Erythroblast (primary cell): ENCODE results near the gene SUN3.

Experiments used
- GATA1 ChIP-seq: IDR thresholded peaks from 2 replicates; pipeline ENCODE4 v1.6.1; 2011; ENCODE audit warnings: low read depth, mild to moderate bottlenecking, control low read depth, low read length, moderate library complexity
- POLR2A ChIP-seq: IDR thresholded peaks from 2 replicates; pipeline ENCODE4 v1.6.1; 2011; ENCODE audit warnings: mild to moderate bottlenecking, low read length

GRCh38 chr7:47937711-47938573 lies 91.0 kb downstream of the SUN3 start:
- TF ChIP-seq POLR2A = no peak
- no peak for TF ChIP-seq GATA1
